Left colon (tissue), 2 donors: ENCODE measurements around the gene ATG16L2. TPM values are rescaled to one million over a fixed set of nuclear protein-coding genes. Genes with fewer than 3 reads are reported as not detected.
"Not testable (repeated sequence)": the region's sequence is repeated elsewhere in the genome, so short reads cannot be mapped to it uniquely, and the experiment has no call there.

Experiments
- ATAC-seq: fragments of 200-7000 bp; cut with Tn5 transposase; one replicate; pipeline ENCODE4 v1.9.1; 2020; ENCODE audit warnings: mild to moderate bottlenecking, moderate library complexity
- DNase-seq, 2 donors: peaks; one replicate each; pipeline ENCODE4 v3.0.0-alpha.2; 2020
- intact Hi-C, 2 donors: fragments of 100-400 bp; cut with DNase I in 1 of 2; cut with micrococcal nuclease in 1 of 2; formaldehyde crosslinking; loops; one replicate each; pipeline versions ENCODE4 v1.11.2 to v1.14.0; 2022; cut with DNase I, micrococcal nuclease
- microRNA-seq, 2 donors: library from miRNA; unstranded; fragments of <30 nt; microRNA quantifications; one replicate each; pipeline versions ENCODE4 v1.1.0 to v1.2.0, GENCODE V29; 2020
- total RNA-seq, 2 donors: library from RNA; stranded (reverse); fragmentation: NEBNext Ultra II Directional; extraction: Animal tissue kit (Norgen Biotek cat#: 25700); gene quantifications; one replicate each; pipeline ENCODE4 v1.2.1, GENCODE V29; 2021
- donor health status: DM: no; HTN: no; CAD: no.
- donor health status: DM: yes; HTN: yes; CAD: no.

ATG16L2 gene
- total RNA-seq, 2 donors from 2014 or later, result 44.4 to 54.2 TPM

- ATAC-seq, DNase-seq, intact Hi-C loops: not testable (repeated sequence)
Observed at GRCh38 chr11:72858267-72858666, 44.1 kb downstream of the ATG16L2 start.

GRCh38 chr11:72859126-72859525 lies 44.9 kb downstream of the ATG16L2 start:
- no peak for ATAC-seq

GRCh38 chr11:72860010-72860409 lies 45.8 kb downstream of the ATG16L2 start:
- intact Hi-C loops, result no loop called here
- no peak for DNase-seq
- ATAC-seq, result no peak

More at GRCh38 chr11:72859126-72859525, 44.9 kb downstream of the ATG16L2 start:
- intact Hi-C loops, result no loop called here
- no peak for DNase-seq

- ATAC-seq (no peak), DNase-seq (no peak)
- intact Hi-C loops, result no loop called here
Observed at GRCh38 chr11:72860592-72860991, 46.4 kb downstream of the ATG16L2 start.

GRCh38 chr11:72863091-72863490 lies 48.9 kb downstream of the ATG16L2 start:
- intact Hi-C loops, result no loop called here
- DNase-seq, result no peak

GRCh38 chr11:72863916-72864315 lies 49.7 kb downstream of the ATG16L2 start:
- intact Hi-C loops, result no loop called here
- DNase-seq (no peak), ATAC-seq (no peak)

More at GRCh38 chr11:72863091-72863490, 48.9 kb downstream of the ATG16L2 start:
- no peak for ATAC-seq

- no peak for DNase-seq
- intact Hi-C loops, result no loop called here
- no peak for ATAC-seq
Observed at GRCh38 chr11:72864702-72865655, 50.8 kb downstream of the ATG16L2 start.

GRCh38 chr11:72867970-72868369 lies 53.8 kb downstream of the ATG16L2 start:
- ATAC-seq (no peak), DNase-seq (no peak)
- intact Hi-C loops, result no loop called here

GRCh38 chr11:72869831-72870230 lies 55.6 kb downstream of the ATG16L2 start:
- ATAC-seq, result no peak
- DNase-seq, result no peak

GRCh38 chr11:72871119-72871518 lies 56.9 kb downstream of the ATG16L2 start:
- intact Hi-C loops, result no loop called here
- DNase-seq, result no peak
- no peak for ATAC-seq

More at GRCh38 chr11:72869831-72870230, 55.6 kb downstream of the ATG16L2 start:
- intact Hi-C loops, result no loop called here

GRCh38 chr11:72872012-72872411 lies 57.8 kb downstream of the ATG16L2 start:
- DNase-seq (no peak), ATAC-seq (no peak)
- intact Hi-C loops, result no loop called here

GRCh38 chr11:72875736-72876135 lies 61.5 kb downstream of the ATG16L2 start:
- intact Hi-C loops, result no loop called here
- DNase-seq (no peak), ATAC-seq (no peak)

GRCh38 chr11:72876147-72876546 lies 61.9 kb downstream of the ATG16L2 start:
- intact Hi-C loops, result no loop called here
- DNase-seq (no peak), ATAC-seq (no peak)

Small RNA genes within 50 kb of the gene (microRNA-seq; reads per million reads assigned to microRNA genes)
- 0 reads per million in 2 donors for gene MIR4692

Other genes with a start within 250 kb of the ATG16L2 start
- gene PDE2A, start 140.0 kb upstream of the ATG16L2 start, total RNA-seq, result 10 to 100 TPM in 1 of 2 donors, 1 to 10 TPM in 1; 6.6 to 10.4 TPM
- gene ARAP1, start 62.0 kb upstream of the ATG16L2 start, total RNA-seq, result 10 to 100 TPM; 62.5 to 69.1 TPM
- 100 to 1,000 TPM; 417 to 464 TPM for gene STARD10, start 20.4 kb upstream of the ATG16L2 start, total RNA-seq